T-helper 2 cell treated with Interferon-gamma antibody and Interleukin-4, amounts not matched to agents 100 ng/mL and 5 ng/mL, for 36 hours (primary cell): ENCODE results near the gene SDHAF3. TPM values are rescaled to one million over a fixed set of nuclear protein-coding genes. Genes with fewer than 3 reads are reported as not detected.
"Not testable (repeated sequence)": the region's sequence is repeated elsewhere in the genome, so short reads cannot be mapped to it uniquely, and the experiment has no call there.

ENCODE experiments used
- intact Hi-C: fragments of 100-400 bp; cut with micrococcal nuclease; formaldehyde crosslinking; loops from one replicate; pipeline ENCODE4 v1.15.1; 2023
- total RNA-seq: library from RNA; stranded (reverse); gene quantifications from 2 replicates; pipeline ENCODE4 v1.2.3, GENCODE V29; 2022

SDHAF3 gene
- total RNA-seq, 1 donor from 2014 or later = 18.0 TPM

- intact Hi-C loops = no loop called here
Measured at GRCh38 chr7:97120713-97121457, 3.4 kb downstream of the SDHAF3 start.

- intact Hi-C loops = not testable (repeated sequence)
Measured at GRCh38 chr7:97123115-97123514, 5.6 kb downstream of the SDHAF3 start.

- intact Hi-C loops = no loop called here
Measured at GRCh38 chr7:97126483-97127171, 9.1 kb downstream of the SDHAF3 start.

GRCh38 chr7:97128736-97129135 is 11.2 kb downstream of the SDHAF3 start:
- intact Hi-C loops = no loop called here

- intact Hi-C loops = no loop called here
Measured at GRCh38 chr7:97130417-97131139, 13.1 kb downstream of the SDHAF3 start.

GRCh38 chr7:97133159-97133558 is 15.7 kb downstream of the SDHAF3 start:
- intact Hi-C loops = no loop called here

- intact Hi-C loops = no loop called here
Measured at GRCh38 chr7:97138830-97139229, 21.3 kb downstream of the SDHAF3 start.

- intact Hi-C loops = loop anchor here (1.0 kb wide), 2 partner anchors 34 to 690 kb away; no protein-coding TSS in a partner anchor
Measured at GRCh38 chr7:97145068-97145467, 27.6 kb downstream of the SDHAF3 start.

- intact Hi-C loops = no loop called here
Measured at GRCh38 chr7:97149843-97150242, 32.3 kb downstream of the SDHAF3 start.

GRCh38 chr7:97155897-97156418 is 38.5 kb downstream of the SDHAF3 start:
- intact Hi-C loops = no loop called here

- intact Hi-C loops = not testable (repeated sequence)
Measured at GRCh38 chr7:97159984-97160383, 42.5 kb downstream of the SDHAF3 start.

- intact Hi-C loops = not testable (repeated sequence)
Measured at GRCh38 chr7:97161609-97162008, 44.1 kb downstream of the SDHAF3 start.

- intact Hi-C loops = no loop called here
Measured at GRCh38 chr7:97166308-97166707, 48.8 kb downstream of the SDHAF3 start.

- intact Hi-C loops = no loop called here
Measured at GRCh38 chr7:97167176-97167575, 49.7 kb downstream of the SDHAF3 start.

GRCh38 chr7:97167749-97168148 is 50.3 kb downstream of the SDHAF3 start:
- intact Hi-C loops = no loop called here

GRCh38 chr7:97174303-97174702 is 56.8 kb downstream of the SDHAF3 start:
- intact Hi-C loops = no loop called here

- intact Hi-C loops = loop anchor here (1.0 kb wide), 2 partner anchors 34 to 75 kb away; no protein-coding TSS in a partner anchor
Measured at GRCh38 chr7:97179454-97180104, 62.1 kb downstream of the SDHAF3 start.

GRCh38 chr7:97187067-97187466 is 69.6 kb downstream of the SDHAF3 start:
- intact Hi-C loops = no loop called here

GRCh38 chr7:97196174-97196573 is 78.7 kb downstream of the SDHAF3 start:
- intact Hi-C loops = not testable (repeated sequence)

- intact Hi-C loops = no loop called here
Measured at GRCh38 chr7:97198596-97198995, 81.1 kb downstream of the SDHAF3 start.

GRCh38 chr7:97200018-97200417 is 82.5 kb downstream of the SDHAF3 start:
- intact Hi-C loops = no loop called here
